Measurements from ENCODE around the gene FLT1.

FLT1 gene

GRCh38 chr13:28301839-28302238 lies 193.1 kb downstream of the FLT1 start:
- DNase-seq = no peak

DNA sequence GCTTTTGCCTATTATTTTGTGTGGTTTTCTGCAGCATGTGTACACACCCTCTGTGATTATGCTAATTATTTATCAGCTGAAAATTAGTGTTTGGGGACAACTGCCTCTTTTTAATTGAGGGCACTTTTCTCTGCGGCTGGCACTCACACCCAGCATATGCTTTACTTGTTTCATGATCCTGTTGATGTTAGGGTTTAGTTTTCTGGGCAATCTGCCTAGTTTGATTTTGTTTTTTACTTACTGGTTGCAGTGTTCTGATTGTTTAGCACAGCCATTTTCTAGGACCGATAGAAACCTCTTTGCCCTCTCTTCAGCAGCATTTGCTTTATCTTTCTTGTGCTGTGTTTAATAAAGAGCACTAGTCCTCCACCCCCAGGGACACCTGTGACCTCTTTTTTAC lies 195.0 kb downstream of the FLT1 start:
- DNase-seq = no peak

DNA sequence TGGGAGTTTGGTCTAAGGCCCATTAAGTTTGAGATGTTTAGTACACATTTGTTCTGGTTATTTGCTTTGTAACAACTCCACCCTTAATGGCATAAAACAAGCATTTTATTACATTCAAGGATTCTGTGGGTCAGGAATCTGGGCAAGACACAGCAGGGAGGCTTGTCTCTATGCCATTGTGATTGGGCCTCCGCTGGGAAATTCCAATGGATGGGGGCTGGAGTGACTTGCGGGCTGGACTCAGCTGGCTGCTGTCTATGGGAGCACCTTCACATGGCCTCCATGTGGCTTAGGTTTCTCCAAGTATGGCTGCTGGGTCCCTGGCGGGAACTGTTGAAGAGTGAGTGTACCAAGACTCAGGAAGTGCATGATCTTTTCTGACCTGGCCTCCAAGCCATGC lies 197.6 kb downstream of the FLT1 start:
- no peak for DNase-seq

GRCh38 chr13:28286263-28286662 lies 208.7 kb downstream of the FLT1 start:
- DNase-seq = no peak

- no peak for DNase-seq
Measured at GRCh38 chr13:28283600-28283999, 211.3 kb downstream of the FLT1 start.

DNA sequence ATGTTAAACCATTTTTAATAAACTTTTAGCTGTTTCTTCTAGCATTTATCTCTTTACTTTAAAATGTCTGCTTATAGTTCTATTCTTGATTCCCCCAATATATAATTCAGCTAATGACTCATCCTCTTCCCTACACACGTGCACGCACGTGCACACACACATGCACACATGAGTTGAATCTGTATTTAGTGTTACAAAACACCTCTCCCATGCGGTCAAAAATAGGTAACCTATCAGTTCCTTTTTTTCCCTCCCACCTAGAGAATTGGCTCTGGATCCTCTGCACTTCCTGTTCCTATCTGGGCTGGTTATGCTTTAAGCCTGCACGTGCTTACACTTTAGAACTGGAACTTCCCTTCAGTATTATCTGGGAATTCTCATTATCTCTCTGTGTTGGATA lies 212.5 kb downstream of the FLT1 start:
- DNase-seq = no peak

- no peak for DNase-seq
Measured at GRCh38 chr13:28273919-28274318, 221.0 kb downstream of the FLT1 start.

DNA sequence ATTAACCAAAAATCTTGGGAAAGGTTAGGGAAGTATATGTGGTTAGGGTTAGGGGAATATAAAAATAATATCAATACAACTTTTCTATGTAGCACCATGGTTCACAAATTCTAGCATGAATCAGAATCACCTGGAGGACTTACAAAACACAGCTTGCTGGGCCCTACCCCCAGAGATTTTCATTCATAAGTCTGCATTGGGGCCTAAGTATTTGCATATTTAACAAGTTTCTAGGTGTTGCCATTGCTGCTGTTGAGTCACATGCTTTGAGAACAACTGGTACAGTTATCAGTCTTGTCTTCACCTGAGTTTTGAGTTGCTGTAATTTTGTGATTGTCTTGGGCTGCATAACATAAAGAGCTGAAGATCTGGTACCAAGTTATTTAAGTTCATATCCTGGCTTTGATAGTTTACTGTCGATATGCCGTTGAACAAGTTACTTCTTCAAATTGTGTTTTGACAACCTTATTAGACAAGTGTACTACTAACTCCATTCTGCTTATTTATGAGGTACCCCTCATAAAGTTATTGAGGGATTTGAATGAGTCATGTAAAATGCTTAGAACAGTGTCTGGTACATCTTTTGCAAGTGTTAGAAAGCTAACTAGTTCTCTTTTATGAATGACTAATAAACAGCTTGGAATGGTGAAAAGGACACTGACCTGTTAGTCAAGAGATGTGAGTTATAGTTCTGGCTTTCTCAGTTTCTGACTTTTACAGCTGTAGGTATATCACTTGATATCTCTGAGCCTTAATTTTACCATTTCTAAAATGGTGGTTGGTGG lies 223.7 kb downstream of the FLT1 start:
- no peak for DNase-seq

DNA sequence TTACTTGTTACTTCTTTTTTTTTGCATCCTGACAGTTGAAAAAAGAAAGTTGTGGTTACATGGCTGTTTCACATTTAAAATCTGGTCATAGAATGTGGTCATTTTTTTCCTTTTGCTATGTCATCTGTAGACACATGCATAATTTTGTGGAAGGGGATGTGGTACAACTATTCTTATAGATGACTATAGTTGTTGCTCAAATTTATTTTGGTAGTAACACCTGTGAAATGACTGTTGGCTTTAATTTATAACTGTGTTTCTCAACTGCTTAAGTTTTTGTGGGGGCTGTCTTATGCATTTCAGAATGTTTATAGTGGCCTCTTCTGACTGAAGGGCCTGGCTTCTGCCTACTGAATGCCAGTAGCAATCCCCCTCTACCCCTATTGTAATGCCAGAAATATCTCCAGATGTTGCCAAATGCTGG lies 226.1 kb downstream of the FLT1 start:
- DNase-seq = no peak

- DNase-seq = no peak
Measured at GRCh38 chr13:28267497-28267896, 227.4 kb downstream of the FLT1 start.

- DNase-seq = no peak
Measured at GRCh38 chr13:28258417-28258816, 236.5 kb downstream of the FLT1 start.

- DNase-seq = no peak
Measured at GRCh38 chr13:28257305-28257704, 237.6 kb downstream of the FLT1 start.

- no peak for DNase-seq
Measured at GRCh38 chr13:28252547-28252946, 242.4 kb downstream of the FLT1 start.

- DNase-seq = no peak
Measured at GRCh38 chr13:28251466-28251865, 243.5 kb downstream of the FLT1 start.

GRCh38 chr13:28250542-28250941 lies 244.4 kb downstream of the FLT1 start:
- DNase-seq = no peak
